Measurements from ENCODE around the gene ZNF682.
"Not testable (repeated sequence)": the region's sequence is repeated elsewhere in the genome, so short reads cannot be mapped to it uniquely, and the experiment has no call there.

DNA sequence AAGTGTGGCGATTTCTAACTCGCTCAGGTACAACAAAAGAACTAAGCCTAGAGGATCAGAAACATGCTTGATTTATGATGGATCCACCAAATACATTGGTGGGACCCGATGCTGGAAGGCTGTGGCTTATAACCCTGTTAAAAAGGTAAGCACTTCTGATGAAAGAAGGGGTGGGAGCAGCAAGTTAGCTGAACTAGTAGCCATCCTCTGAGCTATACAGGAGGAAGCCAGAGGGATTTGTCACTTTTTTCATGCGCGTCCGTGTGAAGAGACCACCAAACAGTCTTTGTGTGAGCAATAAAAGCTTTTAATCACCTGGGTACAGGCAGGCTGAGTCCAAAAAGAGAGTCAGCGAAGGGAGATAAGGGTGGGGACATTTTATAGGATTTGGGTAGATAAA lies 29.3 kb upstream of the ZNF682 start:
- TF ChIP-seq ZNF253 (CRISPR knock-in tag; conservative IDR thresholded peaks at IDR 0.05); PKNOX1 (IDR thresholded peaks at IDR 0.05); KLF10 (CRISPR knock-in tag; IDR thresholded peaks at IDR 0.05); MAFK (IDR thresholded peaks at IDR 0.05; ENCODE audit: low read length); EP300 (IDR thresholded peaks at IDR 0.05; ENCODE audit: low read length); TARDBP (IDR thresholded peaks at IDR 0.05); POLR2A (conservative IDR thresholded peaks at IDR 0.05): not testable (repeated sequence)
- TF ChIP-seq, protein P1, sequence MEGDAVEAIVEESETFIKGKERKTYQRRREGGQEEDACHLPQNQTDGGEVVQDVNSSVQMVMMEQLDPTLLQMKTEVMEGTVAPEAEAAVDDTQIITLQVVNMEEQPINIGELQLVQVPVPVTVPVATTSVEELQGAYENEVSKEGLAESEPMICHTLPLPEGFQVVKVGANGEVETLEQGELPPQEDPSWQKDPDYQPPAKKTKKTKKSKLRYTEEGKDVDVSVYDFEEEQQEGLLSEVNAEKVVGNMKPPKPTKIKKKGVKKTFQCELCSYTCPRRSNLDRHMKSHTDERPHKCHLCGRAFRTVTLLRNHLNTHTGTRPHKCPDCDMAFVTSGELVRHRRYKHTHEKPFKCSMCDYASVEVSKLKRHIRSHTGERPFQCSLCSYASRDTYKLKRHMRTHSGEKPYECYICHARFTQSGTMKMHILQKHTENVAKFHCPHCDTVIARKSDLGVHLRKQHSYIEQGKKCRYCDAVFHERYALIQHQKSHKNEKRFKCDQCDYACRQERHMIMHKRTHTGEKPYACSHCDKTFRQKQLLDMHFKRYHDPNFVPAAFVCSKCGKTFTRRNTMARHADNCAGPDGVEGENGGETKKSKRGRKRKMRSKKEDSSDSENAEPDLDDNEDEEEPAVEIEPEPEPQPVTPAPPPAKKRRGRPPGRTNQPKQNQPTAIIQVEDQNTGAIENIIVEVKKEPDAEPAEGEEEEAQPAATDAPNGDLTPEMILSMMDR (IDR thresholded peaks at IDR 0.05 in 2 of 3, conservative IDR thresholded peaks at IDR 0.05 in 1 of 3; ENCODE audit: insufficient read depth in 2 of 3, low read depth in 1 of 3, low read length in 3 of 3), result not testable (repeated sequence)

All from K562 (cell line).